Measurements from ENCODE around the gene WIPI1.
"Not testable (repeated sequence)": the region's sequence is repeated elsewhere in the genome, so short reads cannot be mapped to it uniquely, and the experiment has no call there.

WIPI1 gene

DNA sequence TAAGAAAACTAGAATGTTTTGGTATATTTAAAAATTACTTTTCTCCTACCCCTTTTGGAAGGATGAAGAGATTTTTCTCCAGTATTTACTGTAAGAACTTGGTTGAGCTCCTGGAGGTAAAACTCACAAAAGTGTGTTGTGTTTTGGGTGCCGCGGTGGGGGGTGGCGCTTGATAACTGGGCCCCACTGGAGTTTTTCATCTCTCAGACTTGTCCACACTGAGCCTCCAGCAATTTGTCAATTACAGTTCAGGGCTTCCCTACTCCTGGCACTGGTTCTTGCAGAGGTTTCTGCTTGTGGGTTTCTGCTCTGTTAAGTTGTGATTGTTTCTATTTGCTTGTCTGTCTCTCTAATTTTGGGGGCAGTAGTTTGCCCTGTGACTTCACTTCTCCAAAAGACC, 40.0 kb downstream of the WIPI1 start:
- Histone ChIP-seq H3K9ac (ENCODE audit: low read length) (no peak overlapping the region), H3K4me3 (ENCODE audit: low read length) (no peak overlapping the region), H3K27me3 (ENCODE audit: control insufficient read depth, insufficient read depth, low read length) (no peaks in the 10 kb centered on the region), H3K27ac (ENCODE audit: low read depth, low read length) (no peak overlapping the region), H3K36me3 (ENCODE audit: control insufficient read depth, insufficient read depth, low read length) (peaks cover 4% of the 10 kb centered on the region), H3K4me1 (ENCODE audit: control insufficient read depth, insufficient read depth, low read length) (no peaks in the 10 kb centered on the region)

DNA sequence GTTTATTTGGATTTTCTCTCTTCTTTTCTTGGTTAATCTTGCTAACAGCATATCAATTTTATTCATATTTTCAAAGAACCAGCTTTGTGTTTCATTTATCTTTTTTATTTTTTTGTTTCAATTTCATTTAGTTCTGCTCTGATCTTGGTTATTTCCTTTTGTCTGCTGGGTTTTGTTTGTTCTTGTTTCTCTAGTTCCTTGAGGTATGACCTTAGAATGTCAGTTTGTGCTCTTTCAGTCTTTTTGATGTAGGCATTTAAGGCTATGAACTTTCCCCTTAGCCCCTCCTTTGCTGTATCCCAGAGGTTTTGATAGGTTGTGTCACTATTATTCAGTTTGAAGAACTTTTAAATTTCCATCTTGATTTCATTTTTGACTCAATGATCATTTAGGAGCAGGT, 42.4 kb downstream of the WIPI1 start:
- not testable (repeated sequence) for H3K4me3 ChIP-seq (ENCODE audit: low read length); H3K27me3 ChIP-seq (ENCODE audit: control insufficient read depth, insufficient read depth, low read length); H3K27ac ChIP-seq (ENCODE audit: low read depth, low read length); H3K4me1 ChIP-seq (ENCODE audit: control insufficient read depth, insufficient read depth, low read length); H3K36me3 ChIP-seq (ENCODE audit: control insufficient read depth, insufficient read depth, low read length); H3K9ac ChIP-seq (ENCODE audit: low read length)

DNA sequence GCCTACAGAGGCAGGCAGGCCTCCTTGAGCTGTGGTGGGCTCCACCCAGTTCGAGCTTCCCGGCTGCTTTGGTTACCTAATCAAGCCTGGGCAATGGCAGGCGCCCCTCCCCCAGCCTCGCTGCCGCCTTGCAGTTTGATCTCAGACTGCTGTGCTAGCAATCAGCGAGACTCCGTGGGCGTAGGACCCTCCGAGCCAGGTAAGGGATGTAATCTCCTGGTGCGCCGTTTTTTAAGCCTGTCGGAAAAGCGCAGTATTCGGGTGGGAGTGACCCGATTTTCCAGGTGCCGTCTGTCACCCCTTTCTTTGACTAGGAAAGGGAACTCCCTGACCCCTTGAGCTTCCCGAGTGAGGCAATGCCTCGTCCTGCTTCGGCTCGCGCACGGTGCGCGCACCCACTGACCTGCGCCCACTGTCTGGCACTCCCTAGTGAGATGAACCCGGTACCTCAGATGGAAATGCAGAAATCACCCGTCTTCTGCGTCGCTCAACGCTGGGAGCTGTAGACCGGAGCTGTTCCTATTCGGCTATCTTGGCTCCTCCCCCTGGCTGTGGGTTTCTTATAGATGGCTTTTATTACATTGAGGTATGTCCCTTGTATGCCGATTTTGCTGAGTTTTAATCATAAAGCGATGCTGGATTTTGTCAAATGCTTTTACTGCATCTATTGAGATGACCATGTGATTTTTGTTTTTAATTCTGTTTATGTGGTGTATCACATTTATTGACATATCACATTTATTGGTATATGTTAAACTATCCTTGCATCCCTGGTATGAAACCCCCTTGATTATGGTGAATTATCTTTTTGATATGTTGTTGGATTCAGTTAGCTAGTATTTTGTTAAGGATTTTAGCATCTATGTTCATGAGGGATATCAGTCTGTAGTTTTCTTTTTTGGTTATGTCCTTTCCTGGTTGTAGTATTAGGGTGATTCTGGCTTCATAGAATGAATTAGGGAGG, 43.4 kb downstream of the WIPI1 start:
- H3K4me3 ChIP-seq (ENCODE audit: low read length): peak overlapping the region; percentile 46
- not testable (repeated sequence) for H3K36me3 ChIP-seq (ENCODE audit: control insufficient read depth, insufficient read depth, low read length); H3K4me1 ChIP-seq (ENCODE audit: control insufficient read depth, insufficient read depth, low read length); H3K27ac ChIP-seq (ENCODE audit: low read depth, low read length); H3K27me3 ChIP-seq (ENCODE audit: control insufficient read depth, insufficient read depth, low read length); H3K9ac ChIP-seq (ENCODE audit: low read length)

DNA sequence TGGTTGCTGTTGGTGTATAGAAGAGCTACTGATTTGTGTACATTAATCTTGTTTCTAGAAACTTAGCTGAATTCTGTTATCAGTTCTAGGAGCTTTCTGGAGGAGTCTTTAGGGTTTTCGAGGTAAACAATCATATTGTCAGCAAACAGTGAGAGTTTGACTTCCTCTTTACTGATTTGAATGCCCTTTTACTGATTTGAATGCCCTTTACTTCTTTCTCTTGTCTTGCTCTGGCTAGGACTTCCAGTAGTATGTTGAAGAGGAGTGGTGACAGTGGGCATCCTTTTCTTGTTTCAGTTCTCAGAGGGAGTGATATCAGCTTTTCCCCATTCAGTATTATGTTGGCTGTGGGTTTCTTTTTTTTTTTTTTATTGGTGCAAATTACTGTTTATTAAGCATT, 49.6 kb downstream of the WIPI1 start:
- H3K27ac ChIP-seq (ENCODE audit: low read depth, low read length); H3K4me3 ChIP-seq (ENCODE audit: low read length); H3K36me3 ChIP-seq (ENCODE audit: control insufficient read depth, insufficient read depth, low read length); H3K9ac ChIP-seq (ENCODE audit: low read length); H3K4me1 ChIP-seq (ENCODE audit: control insufficient read depth, insufficient read depth, low read length); H3K27me3 ChIP-seq (ENCODE audit: control insufficient read depth, insufficient read depth, low read length): not testable (repeated sequence)

DNA sequence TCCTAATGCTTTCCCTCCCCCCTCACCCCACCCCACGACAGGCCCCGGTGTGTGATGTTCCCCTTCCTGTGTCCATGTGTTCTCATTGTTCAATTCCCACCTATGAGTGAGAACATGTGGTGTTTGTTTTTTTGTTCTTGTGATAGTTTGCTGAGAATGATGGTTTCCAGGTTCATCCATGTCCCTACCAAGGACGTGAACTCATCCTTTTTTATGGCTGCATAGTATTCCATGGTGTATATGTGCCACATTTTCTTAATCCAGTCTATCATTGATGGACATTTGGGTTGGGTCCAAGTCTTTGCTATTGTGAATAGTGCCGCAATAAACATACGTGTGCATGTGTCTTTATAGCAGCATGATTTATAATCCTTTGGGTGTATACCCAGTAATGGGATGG, 53.5 kb downstream of the WIPI1 start:
- not testable (repeated sequence) for H3K27ac ChIP-seq (ENCODE audit: low read depth, low read length); H3K9ac ChIP-seq (ENCODE audit: low read length); H3K36me3 ChIP-seq (ENCODE audit: control insufficient read depth, insufficient read depth, low read length); H3K4me1 ChIP-seq (ENCODE audit: control insufficient read depth, insufficient read depth, low read length); H3K27me3 ChIP-seq (ENCODE audit: control insufficient read depth, insufficient read depth, low read length); H3K4me3 ChIP-seq (ENCODE audit: low read length)

DNA sequence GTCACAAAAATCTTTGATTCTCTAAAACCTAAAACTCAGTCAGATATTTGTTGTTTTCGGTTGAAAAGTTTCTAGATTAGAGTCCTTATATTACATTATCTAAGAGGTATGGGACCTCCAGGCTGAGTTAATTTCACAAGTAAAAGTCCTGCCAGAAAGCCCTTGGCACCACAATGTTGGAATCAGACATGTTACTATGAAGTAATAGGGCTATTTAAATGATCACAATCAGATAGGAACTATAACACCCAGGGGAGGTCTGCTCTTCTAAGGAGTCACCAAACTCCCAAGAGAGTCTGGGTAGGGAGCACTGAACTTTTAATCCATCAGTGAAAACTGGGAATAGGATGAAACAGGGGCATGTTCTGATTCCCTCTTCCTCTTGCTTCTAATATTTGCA, 54.2 kb downstream of the WIPI1 start:
- Histone ChIP-seq H3K27me3 (ENCODE audit: control insufficient read depth, insufficient read depth, low read length) (no peaks in the 10 kb centered on the region), H3K4me3 (ENCODE audit: low read length) (no peak overlapping the region), H3K4me1 (ENCODE audit: control insufficient read depth, insufficient read depth, low read length) (no peaks in the 10 kb centered on the region), H3K9ac (ENCODE audit: low read length) (no peak overlapping the region), H3K36me3 (ENCODE audit: control insufficient read depth, insufficient read depth, low read length) (no peaks in the 10 kb centered on the region), H3K27ac (ENCODE audit: low read depth, low read length) (no peak overlapping the region)

- no peak overlapping the region for H3K4me3 ChIP-seq (ENCODE audit: low read length)
- no peak overlapping the region for H3K9ac ChIP-seq (ENCODE audit: low read length)
- H3K36me3 ChIP-seq (ENCODE audit: control insufficient read depth, insufficient read depth, low read length): no peaks in the 10 kb centered on the region
- no peaks in the 10 kb centered on the region for H3K27me3 ChIP-seq (ENCODE audit: control insufficient read depth, insufficient read depth, low read length)
- no peak overlapping the region for H3K27ac ChIP-seq (ENCODE audit: low read depth, low read length)
- no peaks in the 10 kb centered on the region for H3K4me1 ChIP-seq (ENCODE audit: control insufficient read depth, insufficient read depth, low read length)
These were observed 56.0 kb downstream of the WIPI1 start for GRCh38 chr17:68401288-68401687.

DNA sequence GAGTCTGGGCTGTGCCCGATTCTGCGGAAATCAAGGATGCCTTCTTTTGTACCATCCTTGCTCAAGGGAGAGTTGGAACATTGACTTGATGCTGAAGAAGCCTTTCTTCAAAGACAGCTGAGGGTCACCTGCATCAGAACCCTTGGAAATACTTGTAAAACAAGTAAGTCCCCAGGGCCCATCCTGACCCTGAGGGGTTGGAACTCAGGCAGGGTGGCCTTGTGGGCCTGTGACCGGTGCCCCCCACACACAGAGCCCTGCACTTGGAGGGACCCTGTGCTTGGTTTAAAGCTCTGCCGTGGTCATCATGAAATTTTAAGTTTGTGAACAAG, 56.9 kb downstream of the WIPI1 start:
- no peaks in the 10 kb centered on the region for H3K36me3 ChIP-seq (ENCODE audit: control insufficient read depth, insufficient read depth, low read length)
- no peaks in the 10 kb centered on the region for H3K4me1 ChIP-seq (ENCODE audit: control insufficient read depth, insufficient read depth, low read length)
- no peak overlapping the region for H3K9ac ChIP-seq (ENCODE audit: low read length)
- H3K27ac ChIP-seq (ENCODE audit: low read depth, low read length): no peak overlapping the region
- H3K27me3 ChIP-seq (ENCODE audit: control insufficient read depth, insufficient read depth, low read length): no peaks in the 10 kb centered on the region
- no peak overlapping the region for H3K4me3 ChIP-seq (ENCODE audit: low read length)

GRCh38 chr17:68399638-68400403, 57.5 kb downstream of the WIPI1 start:
- Histone ChIP-seq H3K27ac (ENCODE audit: low read depth, low read length) (no peak overlapping the region), H3K4me3 (ENCODE audit: low read length) (no peak overlapping the region), H3K4me1 (ENCODE audit: control insufficient read depth, insufficient read depth, low read length) (no peaks in the 10 kb centered on the region), H3K36me3 (ENCODE audit: control insufficient read depth, insufficient read depth, low read length) (no peaks in the 10 kb centered on the region), H3K27me3 (ENCODE audit: control insufficient read depth, insufficient read depth, low read length) (no peaks in the 10 kb centered on the region), H3K9ac (ENCODE audit: low read length) (no peak overlapping the region)

DNA sequence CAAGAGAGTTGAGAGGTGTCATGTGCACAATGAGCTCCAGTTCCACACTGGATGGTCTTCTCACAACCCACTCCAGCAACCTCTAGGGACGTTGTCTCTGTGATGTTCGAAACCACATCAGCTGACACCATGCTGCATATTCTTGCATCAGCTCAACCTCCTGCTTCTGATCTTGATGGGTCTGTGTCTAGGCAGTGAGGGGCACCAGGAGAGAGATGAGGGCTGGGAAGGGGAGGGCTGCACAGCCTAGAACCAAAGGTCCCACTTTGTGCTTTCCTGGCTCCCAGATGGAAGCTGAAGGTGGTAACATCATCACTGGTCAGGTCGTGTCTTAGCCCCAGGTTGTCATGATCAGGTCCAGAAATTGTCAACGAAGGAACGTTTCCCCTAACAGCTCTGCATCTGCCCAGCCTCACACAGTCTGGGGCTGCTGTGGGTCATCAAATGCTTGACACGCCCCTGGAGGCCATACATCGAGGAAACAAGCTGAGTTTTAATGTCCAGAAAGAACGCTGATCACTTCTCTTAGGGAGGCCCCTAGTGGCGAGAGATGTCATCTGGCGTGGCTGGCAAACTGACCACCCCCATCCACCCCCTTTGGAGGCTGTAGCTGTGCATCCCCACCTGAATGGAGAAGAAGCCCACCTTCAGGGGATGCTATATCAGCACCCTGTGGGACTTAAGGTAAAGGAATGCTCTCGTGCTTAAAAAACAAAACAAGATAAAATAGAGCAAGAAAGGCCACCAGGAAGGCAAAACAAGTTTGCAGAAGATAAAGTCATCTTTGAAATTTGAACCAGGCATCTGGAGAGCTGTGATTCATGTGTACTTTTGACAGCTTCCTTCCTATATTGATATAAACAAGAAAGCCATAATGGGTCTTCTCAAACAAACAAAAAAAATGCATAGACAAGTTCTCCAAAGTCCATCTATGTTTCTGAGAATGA, 58.3 kb downstream of the WIPI1 start:
- H3K9ac ChIP-seq (ENCODE audit: low read length): no peak overlapping the region
- no peak overlapping the region for H3K27ac ChIP-seq (ENCODE audit: low read depth, low read length)

GRCh38 chr17:68397108-68397536, 60.2 kb downstream of the WIPI1 start:
- Histone ChIP-seq H3K4me1 (ENCODE audit: control insufficient read depth, insufficient read depth, low read length) (no peaks in the 10 kb centered on the region), H3K27me3 (ENCODE audit: control insufficient read depth, insufficient read depth, low read length) (no peaks in the 10 kb centered on the region), H3K4me3 (ENCODE audit: low read length) (no peak overlapping the region), H3K9ac (ENCODE audit: low read length) (no peak overlapping the region), H3K27ac (ENCODE audit: low read depth, low read length) (no peak overlapping the region), H3K36me3 (ENCODE audit: control insufficient read depth, insufficient read depth, low read length) (no peaks in the 10 kb centered on the region)

More for the DNA sequence above, 58.3 kb downstream of the WIPI1 start:
- Histone ChIP-seq H3K27me3 (ENCODE audit: control insufficient read depth, insufficient read depth, low read length) (no peaks in the 10 kb centered on the region), H3K4me1 (ENCODE audit: control insufficient read depth, insufficient read depth, low read length) (no peaks in the 10 kb centered on the region), H3K36me3 (ENCODE audit: control insufficient read depth, insufficient read depth, low read length) (no peaks in the 10 kb centered on the region), H3K4me3 (ENCODE audit: low read length) (no peak overlapping the region)
